Hematopoietic multipotent progenitor cell treated with erythropoietin and hydrocortisone succinate and interleukin-3 and kit ligand, for 6 days (in vitro differentiated cells): Measurements from ENCODE around the gene TRPM2.
"Not testable (repeated sequence)": the region's sequence is repeated elsewhere in the genome, so short reads cannot be mapped to it uniquely, and the experiment has no call there.

Experiments
- DNase-seq: peaks from one replicate; pipeline ENCODE4 v3.0.0-alpha.2; 2015

The TRPM2 gene

DNA sequence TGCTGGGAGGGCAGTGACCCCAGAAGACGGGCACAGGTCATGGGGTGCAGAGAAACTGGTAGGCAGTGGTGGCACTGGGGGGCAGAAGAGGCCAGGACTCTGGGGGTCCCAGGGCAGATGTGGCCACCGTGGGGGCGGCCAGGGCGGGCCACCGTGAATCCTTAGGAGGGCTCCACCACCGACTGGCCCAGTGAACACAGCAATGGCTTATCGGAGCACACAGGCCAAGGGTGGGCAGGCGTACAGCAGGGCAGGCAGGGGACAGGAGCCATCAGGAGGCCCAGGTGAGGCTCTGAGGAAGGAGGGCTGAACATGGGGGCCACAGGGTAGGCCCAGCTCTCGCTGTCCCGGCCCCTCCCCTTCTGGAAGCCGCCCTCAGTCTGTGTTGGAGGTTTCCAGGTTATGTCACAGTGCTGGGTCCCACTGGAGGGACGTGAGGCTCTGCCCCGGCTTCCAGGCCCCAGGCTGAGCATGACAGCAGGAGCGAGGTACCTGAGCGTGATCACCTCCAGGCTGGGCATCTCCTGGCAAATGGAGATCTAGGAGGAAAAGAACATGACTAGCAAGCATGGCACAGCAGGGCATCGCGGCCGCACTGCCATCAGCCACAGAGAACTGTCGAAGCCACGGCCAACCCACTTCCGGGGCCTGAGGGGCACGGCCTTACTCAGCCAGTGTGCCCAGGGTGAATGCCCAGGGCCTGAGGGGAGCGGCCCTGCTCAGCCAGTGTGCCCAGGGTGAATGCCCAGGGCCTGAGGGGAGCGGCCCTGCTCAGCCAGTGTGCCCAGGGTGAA lies 18.0 kb upstream of the TRPM2 start:
- DNase-seq = no peak

DNA sequence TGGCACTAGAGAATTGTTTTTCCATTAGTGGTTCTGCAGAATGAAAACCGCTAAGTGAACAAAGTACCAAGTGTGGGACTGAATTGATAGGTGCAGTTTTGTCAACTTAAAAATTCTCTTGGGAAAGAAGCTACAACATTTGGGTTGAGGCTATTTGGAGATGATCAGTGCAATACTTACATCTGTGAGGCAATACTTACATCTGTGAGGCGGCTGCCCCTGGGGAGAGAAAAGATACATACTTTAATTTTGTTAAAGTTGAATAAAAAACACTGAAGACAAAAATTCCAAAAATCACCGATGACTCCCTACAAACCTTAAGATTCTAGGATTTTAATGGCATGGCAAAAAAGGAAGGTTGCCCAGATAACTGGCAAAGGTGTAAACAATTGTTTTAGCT lies 16.0 kb upstream of the TRPM2 start:
- no peak for DNase-seq

DNA sequence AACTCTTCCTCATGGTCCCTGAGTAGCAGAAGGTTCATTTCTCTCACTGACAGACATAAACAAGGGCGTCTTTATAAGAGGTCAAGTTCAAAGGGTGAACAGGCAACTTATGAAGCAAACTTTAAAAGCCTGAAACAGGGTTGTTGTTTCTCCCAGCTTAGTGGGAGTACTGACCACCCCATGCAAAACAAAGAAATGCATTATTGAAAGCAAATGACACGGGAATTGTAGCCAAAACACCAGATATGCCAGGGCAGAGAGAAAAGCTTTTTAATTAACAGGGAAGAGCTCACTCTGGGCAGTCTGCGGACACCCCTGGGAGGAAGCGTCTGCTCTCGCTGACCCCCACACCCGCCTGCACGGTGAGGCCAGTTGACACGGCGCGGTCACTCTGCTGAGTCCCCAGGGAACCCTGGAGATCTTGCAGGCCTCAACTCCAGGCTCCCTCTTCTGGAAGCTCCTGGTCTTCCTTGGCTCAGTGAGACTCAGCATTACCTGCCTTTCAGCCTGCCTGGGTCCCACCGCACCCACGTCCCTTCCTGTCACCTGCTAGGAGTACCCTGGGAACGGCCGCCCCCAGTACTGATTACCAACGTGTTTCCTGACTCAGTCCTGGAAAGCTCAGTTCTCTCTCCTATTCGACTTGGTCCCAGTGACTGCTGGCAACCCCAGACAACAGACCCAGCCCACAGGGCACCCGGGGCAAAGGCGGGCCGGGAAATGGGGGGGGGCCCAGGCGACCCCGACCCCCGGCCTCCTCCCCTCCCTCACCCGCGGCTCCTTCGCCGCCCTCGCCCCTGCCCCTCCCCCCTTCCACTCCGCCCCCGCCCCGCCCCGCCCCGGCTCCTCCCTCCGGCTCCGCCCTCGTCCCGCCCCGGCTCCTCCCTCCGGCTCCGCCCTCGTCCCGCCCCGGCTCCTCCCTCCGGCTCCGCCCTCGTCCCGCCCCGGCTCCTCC lies 15.2 kb upstream of the TRPM2 start:
- peak; percentile 46 for DNase-seq

GRCh38 chr21:44338971-44339910 lies 14.2 kb upstream of the TRPM2 start, which contains the start of gene CFAP410:
Gene CFAP410 (minus strand): TSS chr21:44339390. CDS start chr21:44339194, 196 bp downstream.
- peak; percentile 96 for DNase-seq

DNA sequence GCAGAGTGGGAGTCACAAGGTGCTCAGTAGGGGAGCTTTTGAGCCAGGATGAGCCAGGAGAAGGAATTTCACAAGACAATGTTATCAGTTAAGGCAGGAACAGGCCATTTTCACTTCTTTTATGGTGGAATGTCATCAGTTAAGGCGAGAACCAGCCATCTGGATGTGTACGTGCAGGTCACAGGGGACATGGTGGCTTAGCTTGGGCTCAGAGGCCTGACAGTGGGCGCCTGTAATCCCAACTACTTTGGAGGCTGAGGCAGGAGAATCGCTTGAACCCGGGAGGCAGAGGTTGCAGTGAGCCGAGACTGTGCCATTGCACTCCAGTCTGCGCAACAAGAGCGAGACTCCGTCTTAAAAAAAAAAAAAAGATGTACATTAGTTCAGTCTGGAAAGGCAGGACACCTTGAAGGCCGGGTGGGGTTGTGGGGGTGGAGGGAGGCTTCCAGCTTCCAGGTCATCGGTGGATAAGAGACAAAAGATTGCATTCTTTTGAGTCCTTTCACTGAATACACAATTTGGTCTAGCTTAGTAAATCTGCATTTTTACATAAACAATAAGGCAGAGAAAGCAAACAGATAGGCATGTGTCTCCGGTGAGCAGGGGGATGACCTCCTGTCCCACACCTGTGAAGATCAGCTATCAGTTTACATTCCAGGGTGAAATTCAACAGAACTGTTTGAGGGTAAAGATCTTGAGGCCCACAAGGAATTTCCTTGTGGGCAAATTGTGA lies 11.5 kb upstream of the TRPM2 start:
- DNase-seq = not testable (repeated sequence)

DNA sequence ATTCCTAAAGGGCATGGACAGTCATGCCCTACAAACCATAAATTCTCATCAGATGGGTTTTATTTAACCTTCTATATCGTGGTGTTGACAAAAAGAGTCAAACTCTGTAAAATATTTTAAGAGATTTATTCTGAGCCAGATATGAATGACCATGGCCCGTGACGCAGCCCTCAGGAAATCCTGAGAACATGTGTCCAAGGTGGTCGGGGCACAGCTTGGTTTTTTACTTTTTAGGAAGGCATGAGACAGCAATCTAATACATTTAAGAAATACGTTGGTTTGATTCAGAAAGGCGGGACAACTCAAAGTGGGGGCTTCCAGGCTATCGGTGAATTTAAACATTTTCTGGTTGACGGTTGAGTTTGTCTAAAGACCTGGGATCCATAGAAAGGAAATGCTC lies 10.4 kb upstream of the TRPM2 start:
- not testable (repeated sequence) for DNase-seq

DNA sequence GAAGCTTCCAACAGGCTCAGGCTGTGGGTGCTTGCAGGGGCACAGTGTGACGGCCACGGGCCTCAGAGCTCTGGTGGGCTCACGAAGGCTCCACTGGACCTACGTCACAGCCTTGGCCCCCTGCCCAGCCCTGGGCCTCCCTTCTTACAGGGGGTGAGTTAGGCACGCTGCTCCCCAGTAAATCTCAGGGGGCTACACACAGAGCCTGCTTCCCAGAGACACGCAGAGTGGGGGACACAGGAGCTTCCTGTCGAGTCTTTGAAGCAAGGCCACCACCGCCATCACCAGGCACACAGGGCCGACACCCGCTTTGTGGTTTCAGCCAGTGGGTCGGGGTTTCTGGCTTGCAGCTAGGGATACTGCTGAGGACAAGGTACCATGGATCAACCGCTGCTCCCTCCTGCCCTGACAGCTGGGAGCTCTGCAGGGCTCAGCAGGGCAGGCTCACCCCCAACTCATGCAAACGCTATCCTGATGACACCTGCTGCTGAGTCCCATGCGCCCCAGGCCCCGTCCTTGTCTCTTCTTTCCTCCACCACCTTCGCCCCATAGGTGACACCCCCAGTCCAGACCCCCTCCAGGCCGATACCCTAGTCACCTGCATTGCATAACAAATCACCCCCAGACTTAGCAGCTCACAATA lies 8.8 kb upstream of the TRPM2 start:
- DNase-seq = no peak

DNA sequence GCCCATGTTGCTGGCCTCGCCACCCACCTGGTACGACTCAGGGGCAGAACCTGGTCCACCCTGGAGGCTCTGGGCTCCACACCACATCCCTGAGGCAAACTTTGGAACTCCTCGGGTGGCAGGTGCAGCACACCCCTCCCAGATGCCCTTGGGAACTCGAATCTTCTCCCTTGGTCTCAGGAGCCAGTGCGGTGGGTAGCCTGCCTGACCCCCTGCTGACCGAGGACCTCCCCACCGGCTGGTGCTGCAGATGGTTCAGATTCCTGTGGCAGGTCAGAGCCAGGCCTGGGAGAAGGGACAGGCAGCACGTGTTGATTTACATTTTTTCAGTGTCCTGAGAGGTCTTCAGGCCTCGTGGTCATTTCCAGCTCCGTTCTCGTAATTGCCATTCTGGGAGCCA lies 7.9 kb upstream of the TRPM2 start:
- no peak for DNase-seq

DNA sequence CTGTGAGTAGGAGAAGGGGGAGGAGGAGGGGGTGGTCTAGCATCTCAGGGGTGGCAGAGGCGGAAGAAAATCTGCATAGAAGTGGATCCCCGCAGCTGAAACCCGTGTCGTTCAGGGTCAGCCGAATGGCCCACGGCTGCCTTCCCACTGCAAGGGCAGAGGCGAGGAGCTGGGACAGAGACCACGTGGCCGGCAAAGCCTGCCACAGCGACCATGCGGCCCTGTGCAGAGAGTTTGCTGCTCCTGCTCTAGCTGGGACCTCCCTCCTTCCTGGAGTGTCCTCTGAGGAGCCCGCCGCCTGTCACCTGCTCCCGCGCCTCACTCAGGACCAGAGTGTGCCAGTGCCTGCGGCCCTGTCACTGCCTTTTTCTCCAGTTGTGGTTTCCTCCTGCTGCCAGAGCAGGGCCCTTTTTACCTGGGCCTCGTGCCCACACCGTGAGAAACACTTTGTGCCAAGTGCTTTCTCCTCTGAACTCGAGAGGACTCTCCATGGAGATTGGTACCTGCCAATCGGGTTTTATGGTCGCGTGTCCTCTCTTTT lies 5.4 kb upstream of the TRPM2 start:
- DNase-seq = no peak

GRCh38 chr21:44348861-44349260 lies 4.6 kb upstream of the TRPM2 start:
- DNase-seq = no peak

- DNase-seq = no peak
These were observed 4.0 kb upstream of the TRPM2 start for GRCh38 chr21:44349416-44349846.

- no peak for DNase-seq
These were observed 3.3 kb upstream of the TRPM2 start for GRCh38 chr21:44349847-44350772.

DNA sequence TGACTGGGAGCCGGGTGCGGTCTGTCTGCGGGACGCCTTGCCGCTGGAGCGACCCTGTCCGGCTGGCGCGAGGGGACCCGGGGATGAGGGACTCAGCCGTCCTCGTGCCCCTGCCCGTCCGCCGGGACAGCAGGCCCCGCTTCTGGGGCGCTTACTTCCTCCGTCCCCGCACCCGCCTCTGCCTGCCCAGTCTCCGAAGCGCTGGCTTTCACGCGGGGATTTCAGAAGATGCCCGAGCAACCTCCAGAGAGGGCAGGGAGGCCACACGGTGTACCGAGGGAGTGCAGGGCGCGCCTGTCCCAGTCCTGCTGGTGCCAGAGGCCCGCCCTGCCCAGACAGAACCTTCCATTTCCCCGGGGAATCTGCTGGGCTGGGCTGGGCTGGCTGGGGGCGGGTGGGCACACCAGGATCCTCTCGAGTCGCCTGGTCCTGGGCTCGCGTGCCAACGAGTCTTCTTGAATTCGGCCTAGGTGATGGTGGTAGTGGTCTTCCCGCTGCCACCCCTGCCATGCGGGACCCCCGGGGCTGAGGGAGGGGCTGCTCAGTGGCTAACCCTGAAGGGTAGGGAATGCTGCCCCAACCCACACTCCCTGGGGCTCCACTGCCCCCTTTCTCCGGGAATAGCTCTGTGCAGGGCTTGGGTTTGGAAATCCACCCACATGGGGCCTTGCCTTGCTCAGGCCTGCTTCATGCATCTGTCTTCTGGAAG lies 2.5 kb upstream of the TRPM2 start:
- no peak for DNase-seq

DNA sequence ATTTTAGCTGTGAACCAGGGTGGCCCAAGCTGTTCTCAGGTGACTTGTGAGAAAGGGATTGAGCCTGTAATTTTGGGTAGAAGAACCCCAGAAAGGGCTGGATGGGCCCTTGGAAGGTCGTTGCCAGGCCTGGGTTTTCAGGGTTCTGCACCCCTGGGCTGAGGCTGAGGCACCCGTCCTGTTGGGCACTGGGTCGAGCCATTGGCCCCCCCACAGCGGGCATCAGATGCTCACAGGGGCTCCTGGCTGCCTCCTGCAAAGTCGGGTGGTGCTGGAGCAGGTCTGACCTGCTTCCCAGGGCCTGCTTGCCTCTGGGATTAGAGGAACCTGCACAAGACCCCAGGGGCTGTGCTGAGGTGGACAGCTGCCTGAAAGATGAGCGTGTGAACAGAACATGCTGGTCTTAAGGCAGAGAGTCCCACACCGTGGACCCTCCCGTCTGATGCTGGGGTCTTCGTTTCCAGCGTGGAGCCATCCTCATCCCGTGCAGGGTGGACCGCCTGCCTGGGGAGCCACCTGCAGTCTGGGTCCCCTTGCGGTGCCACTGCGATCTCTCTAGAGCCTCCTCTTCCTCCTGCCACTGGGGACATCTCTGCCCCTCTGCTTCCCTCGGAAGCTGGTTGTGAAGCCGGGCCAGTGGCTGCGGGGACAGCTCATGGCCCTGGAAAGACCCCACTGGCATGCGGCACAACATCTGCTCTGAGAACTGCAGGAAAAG lies 1.7 kb upstream of the TRPM2 start:
- no peak for DNase-seq

DNA sequence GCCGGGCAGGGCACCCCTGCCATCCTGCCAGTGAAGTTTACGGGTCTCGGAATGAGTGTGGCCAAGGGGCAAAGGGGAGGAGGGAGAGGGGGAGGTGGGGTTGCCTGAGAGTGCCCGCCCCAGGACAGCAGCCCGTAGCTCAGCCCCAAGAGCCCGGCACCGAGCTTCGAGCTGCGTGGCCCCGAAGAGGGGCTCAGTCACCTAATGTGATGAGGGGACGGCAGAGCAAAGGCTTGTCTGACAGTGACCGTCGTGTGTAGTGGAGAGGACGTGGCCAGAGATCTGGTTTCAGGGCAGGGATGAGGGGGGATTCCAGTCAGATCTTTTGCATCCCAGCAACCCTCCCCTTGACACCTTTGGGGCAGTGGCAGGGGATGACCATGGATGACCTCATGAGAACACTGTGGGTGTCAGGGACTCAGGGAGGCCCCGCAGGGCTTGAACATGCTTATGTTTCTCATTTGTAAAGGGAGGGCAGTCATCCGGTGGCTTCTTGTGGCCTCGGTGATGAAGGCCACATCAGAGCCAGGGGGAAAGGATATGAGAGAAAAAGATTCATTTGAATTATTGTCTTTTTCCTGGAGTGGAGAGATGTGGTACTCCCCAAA lies 1.1 kb upstream of the TRPM2 start:
- no peak for DNase-seq

DNA sequence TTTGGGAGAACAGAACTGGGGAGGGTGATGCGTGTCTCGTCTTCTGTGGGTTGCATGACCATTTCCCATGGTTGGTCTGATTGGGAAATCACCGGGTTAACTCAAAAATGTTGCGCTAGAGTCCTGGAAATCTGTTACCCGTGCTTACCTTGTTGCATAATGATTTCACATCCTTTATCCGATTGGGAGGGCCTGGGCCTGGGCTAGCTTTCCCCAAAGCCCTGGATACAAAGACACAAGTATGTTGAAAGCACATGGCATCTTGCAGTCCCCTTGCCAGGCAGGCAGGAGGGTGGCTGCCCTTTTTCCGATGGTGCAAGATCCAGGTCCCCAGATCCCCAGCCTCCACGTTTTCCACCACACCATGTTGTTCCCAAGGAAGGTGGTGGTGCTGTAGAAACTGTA lies 582 bp downstream of the TRPM2 start:
- peak; percentile 51 for DNase-seq

DNA sequence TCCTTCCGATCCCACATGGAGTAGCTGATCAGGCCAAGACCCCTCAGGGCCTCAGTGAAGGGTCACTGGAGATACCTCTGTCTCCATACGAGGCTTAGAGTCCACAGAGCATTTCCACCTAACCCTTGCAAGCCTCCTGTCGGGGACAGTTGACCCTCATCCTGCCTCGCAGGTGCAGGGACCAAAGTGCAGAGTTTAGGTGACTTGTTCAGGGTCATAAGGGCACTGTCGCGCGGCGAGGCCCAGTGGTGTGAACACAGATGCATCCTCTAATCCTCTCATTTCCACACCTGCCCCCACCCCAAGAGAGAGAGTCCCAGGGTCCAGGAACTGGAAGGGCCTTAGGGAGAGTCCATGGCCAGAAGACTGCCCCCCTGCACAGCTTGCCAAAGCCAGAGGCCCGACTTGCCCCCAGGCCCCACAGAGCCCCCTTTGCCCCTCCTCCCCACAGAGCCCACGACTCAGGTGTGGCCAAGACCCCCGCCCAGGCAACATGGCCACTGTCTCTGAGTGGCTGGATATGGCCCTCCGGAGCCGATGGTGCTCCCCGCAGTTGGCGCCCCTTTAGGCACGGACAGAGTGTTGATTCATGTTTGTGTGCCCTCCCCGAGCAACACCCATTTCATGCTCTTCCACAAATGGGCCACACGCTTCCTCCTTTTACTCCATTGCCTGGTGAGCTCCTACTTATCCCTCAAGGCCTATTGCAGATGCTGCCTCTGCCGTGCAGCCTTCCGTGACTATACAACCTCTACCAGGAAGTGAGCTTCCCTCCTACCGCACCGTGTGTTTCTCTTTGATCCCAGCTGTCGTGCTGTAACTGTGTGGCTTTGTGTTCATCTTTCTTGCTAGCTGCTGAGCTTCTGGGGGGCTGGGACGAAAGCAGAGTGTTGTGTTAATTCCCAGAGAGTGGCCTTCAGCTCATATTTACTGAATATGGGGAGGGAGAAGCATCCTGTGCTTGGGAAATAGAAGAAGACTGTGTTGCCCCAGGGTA lies 1.7 kb downstream of the TRPM2 start:
- DNase-seq = no peak
